Measurements from ENCODE around the gene FAM110A. TPM values are rescaled to one million over a fixed set of nuclear protein-coding genes. Genes with fewer than 3 reads are reported as not detected.

FAM110A gene
- total RNA-seq, 2 experiments from 2014 or later, result 16.2 to 28.2 TPM

- ChIA-PET CTCF (ENCODE audit: unreplicated experiment) (interaction anchor here (1.8 kb wide), 1 partner anchor 8 kb away, joined by 5 read pairs; no protein-coding TSS in a partner anchor), POLR2A (interaction anchor here (1.2 kb wide), 1 partner anchor 8 kb away, joined by 3 read pairs; no protein-coding TSS in a partner anchor)
- no peak overlapping the region for H2AFZ ChIP-seq (ENCODE audit: low read length)
- no peaks in the 10 kb centered on the region for H4K20me1 ChIP-seq (ENCODE audit: insufficient read depth, low read length)
- no peak overlapping the region for H3K4me2 ChIP-seq (ENCODE audit: low read length)
- no peak overlapping the region for H3K4me3 ChIP-seq (ENCODE audit: low read depth, low read length, poor library complexity, severe bottlenecking)
- H3K4me1 ChIP-seq (ENCODE audit: insufficient read depth, low read length, poor library complexity, severe bottlenecking), result peaks cover 50% of the 10 kb centered on the region
- intact Hi-C loops (cut with micrococcal nuclease; ENCODE audit: unreplicated experiment), result loop anchor here (5.0 to 10.0 kb wide), 2 partner anchors 184 to 278 kb away; partner anchors contain the start of genes PSMF1 and SRXN1
- H3K9me2 ChIP-seq (ENCODE audit: insufficient read depth, low read length), result no peaks in the 10 kb centered on the region
- no TSS peak for BruUV-seq (replicated peaks)
- no peak for TF ChIP-seq EZH2phosphoT487 (IDR thresholded peaks at IDR 0.05; ENCODE audit: borderline replicate concordance, low read depth, low read length)
- no peak for TF ChIP-seq CTCF (conservative IDR thresholded peaks at IDR 0.05; ENCODE audit: low read length)
- H3K9me3 ChIP-seq (ENCODE audit: low read length), result no peaks in the 10 kb centered on the region
- peaks cover 18% of the 10 kb centered on the region; the same call in 1 of the 2 replicates for H3K79me2 ChIP-seq (ENCODE audit: insufficient read depth, low read depth, low read length)
- DNase-seq (ENCODE audit: low spot score), result no peak
- H3K36me3 ChIP-seq (ENCODE audit: insufficient read depth, low read length), result no peaks in the 10 kb centered on the region
- no peak overlapping the region for H3K27ac ChIP-seq (ENCODE audit: low read depth, low read length, poor library complexity, severe bottlenecking)
These were observed 5.5 kb downstream of the FAM110A start for GRCh38 chr20:839015-839414.

GRCh38 chr20:839626-840025 lies 6.1 kb downstream of the FAM110A start:
- Histone ChIP-seq H3K27ac (ENCODE audit: low read depth, low read length, poor library complexity, severe bottlenecking) (no peak overlapping the region), H3K9me3 (ENCODE audit: low read length) (no peaks in the 10 kb centered on the region), H2AFZ (ENCODE audit: low read length) (no peak overlapping the region), H3K36me3 (ENCODE audit: insufficient read depth, low read length) (no peaks in the 10 kb centered on the region), H4K20me1 (ENCODE audit: insufficient read depth, low read length) (no peaks in the 10 kb centered on the region), H3K4me3 (ENCODE audit: low read depth, low read length, poor library complexity, severe bottlenecking) (no peak overlapping the region), H3K4me1 (ENCODE audit: insufficient read depth, low read length, poor library complexity, severe bottlenecking) (peaks cover 51% of the 10 kb centered on the region), H3K4me2 (ENCODE audit: low read length) (no peak overlapping the region), H3K9me2 (ENCODE audit: insufficient read depth, low read length) (no peaks in the 10 kb centered on the region), H3K79me2 (ENCODE audit: insufficient read depth, low read depth, low read length) (peaks cover 12% of the 10 kb centered on the region; the same call in 1 of the 2 replicates)
- TF ChIP-seq EZH2phosphoT487 (IDR thresholded peaks at IDR 0.05; ENCODE audit: borderline replicate concordance, low read depth, low read length) (no peak), CTCF (conservative IDR thresholded peaks at IDR 0.05; ENCODE audit: low read length) (no peak)
- POLR2A ChIA-PET, result interaction anchor here (1.2 kb wide), 1 partner anchor 8 kb away, joined by 3 read pairs; no protein-coding TSS in a partner anchor
- no peak for DNase-seq (ENCODE audit: low spot score)
- intact Hi-C loops (cut with micrococcal nuclease; ENCODE audit: unreplicated experiment), result loop anchor here (5.0 to 10.0 kb wide), 3 partner anchors 185 to 1813 kb away; partner anchors contain the start of genes NOP56, PSMF1 and SRXN1
- BruUV-seq (replicated peaks), result no TSS peak
- CTCF ChIA-PET (ENCODE audit: unreplicated experiment), result no interaction called here

DNA sequence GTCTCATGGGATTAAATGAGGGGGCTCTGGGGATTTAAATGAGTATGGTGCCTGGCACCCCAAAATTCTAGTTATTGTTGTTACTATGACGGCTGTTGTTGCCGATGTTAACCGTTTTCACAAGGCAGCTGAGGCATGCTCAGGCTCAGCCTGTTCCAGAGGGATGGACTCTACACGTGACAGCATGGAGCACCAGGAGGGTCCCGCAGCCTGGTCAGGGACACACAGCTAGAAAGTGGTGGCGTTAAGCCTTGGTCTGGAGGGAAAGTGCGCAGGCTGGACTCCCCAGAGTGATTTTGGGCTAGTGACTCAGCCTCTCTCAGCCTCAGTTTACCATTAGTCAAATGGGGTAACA lies 7.0 kb downstream of the FAM110A start:
- Histone ChIP-seq H3K36me3 (ENCODE audit: insufficient read depth, low read length) (no peaks in the 10 kb centered on the region), H3K4me2 (ENCODE audit: low read length) (peak overlapping the region; percentile 62; the same call in 1 of the 2 replicates), H3K4me1 (ENCODE audit: insufficient read depth, low read length, poor library complexity, severe bottlenecking) (peaks cover 52% of the 10 kb centered on the region), H3K9me2 (ENCODE audit: insufficient read depth, low read length) (no peaks in the 10 kb centered on the region), H3K79me2 (ENCODE audit: insufficient read depth, low read depth, low read length) (peaks cover 16% of the 10 kb centered on the region; the same call in 1 of the 2 replicates), H3K27ac (ENCODE audit: low read depth, low read length, poor library complexity, severe bottlenecking) (no peak overlapping the region), H4K20me1 (ENCODE audit: insufficient read depth, low read length) (no peaks in the 10 kb centered on the region), H3K4me3 (ENCODE audit: low read depth, low read length, poor library complexity, severe bottlenecking) (no peak overlapping the region), H2AFZ (ENCODE audit: low read length) (no peak overlapping the region; the same call in 1 of the 2 replicates), H3K9me3 (ENCODE audit: low read length) (no peaks in the 10 kb centered on the region)
- BruUV-seq (replicated peaks), result no TSS peak
- no peak for DNase-seq (ENCODE audit: low spot score)
- intact Hi-C loops (cut with micrococcal nuclease; ENCODE audit: unreplicated experiment), result loop anchor here (5.0 kb wide), 1 partner anchor 1812 kb away; the partner anchor contains the start of gene NOP56
- ChIA-PET CTCF (ENCODE audit: unreplicated experiment) (interaction anchor here (0.6 kb wide), 1 partner anchor 1287 kb away, joined by 3 read pairs; no protein-coding TSS in a partner anchor), POLR2A (no interaction called here)
- no peak for TF ChIP-seq EZH2phosphoT487 (IDR thresholded peaks at IDR 0.05; ENCODE audit: borderline replicate concordance, low read depth, low read length)
- TF ChIP-seq CTCF (conservative IDR thresholded peaks at IDR 0.05; ENCODE audit: low read length), result no peak
